ENCODE results near the gene TBK1.
A peak's percentile ranks its signal among the peaks of the same experiment; 100 is the strongest.

Gene TBK1

DNA sequence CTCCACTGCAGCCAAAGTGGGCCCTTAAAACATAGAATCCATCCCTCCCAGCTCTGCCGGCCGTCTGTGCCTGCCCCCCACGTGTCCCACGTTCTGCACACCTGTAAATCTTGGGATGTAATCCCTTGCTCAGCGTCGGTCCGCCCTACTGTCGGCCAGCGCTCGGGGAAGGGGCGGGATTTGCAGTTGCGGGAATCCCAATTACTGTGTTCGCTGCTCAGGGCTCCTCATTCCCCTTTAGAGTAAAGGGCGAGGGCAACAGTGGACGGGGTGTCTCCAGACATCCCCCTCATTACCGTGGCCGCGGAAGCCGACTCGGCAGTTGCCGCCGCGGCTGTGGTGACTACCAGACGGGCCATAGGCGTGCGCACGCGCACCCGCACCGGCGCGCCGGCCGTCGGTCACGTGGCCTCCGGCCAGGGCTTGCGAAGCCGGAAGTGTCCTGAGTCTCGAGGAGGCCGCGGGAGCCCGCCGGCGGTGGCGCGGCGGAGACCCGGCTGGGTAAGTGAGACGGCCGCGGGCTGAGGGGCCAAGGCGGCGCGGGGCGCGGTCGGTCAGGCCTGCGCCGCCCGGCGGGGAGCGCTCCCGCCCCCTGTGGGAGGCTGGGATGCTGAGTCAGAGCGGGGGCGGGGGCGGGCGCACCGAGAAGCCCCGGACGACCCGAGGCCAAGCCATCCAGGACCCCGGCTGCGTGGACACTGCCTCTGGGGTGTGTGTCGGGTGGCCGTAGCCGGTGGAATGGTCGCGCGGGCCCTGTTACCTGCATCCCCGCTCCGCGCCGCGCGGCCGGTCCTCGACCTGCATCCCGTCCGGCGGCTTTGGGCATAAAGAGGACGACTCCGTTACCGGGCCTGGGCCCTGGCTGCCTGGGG is at the start of gene TBK1:
Gene TBK1 (plus strand): TSS at position 434 of the 872 bp plus-strand sequence. CDS start 3,751 bp downstream, outside the sequence.
- peak; percentile 80 for DNase-seq
- ATAC-seq: peak; percentile 72

DNA sequence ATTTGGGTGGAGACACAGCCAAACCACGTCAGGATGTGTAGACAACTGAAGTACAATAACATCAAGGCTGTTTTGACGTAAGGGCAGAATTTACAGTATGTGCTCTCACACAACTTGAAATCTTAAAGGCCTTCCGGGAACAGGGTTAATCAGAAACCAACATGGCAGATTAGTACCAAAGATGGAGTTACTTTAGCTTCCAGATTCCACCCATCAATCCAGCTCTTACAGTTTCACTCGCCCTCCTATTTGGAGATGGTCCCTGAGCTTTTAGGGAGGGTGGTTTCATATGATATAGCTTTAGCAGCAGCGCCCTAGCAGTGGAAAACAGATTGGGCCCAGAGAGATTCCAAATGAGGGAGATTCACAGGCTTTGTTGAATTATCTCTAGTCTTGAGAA is 49.7 kb upstream of the TBK1 start:
- no peak for DNase-seq
- ATAC-seq: no peak

DNA sequence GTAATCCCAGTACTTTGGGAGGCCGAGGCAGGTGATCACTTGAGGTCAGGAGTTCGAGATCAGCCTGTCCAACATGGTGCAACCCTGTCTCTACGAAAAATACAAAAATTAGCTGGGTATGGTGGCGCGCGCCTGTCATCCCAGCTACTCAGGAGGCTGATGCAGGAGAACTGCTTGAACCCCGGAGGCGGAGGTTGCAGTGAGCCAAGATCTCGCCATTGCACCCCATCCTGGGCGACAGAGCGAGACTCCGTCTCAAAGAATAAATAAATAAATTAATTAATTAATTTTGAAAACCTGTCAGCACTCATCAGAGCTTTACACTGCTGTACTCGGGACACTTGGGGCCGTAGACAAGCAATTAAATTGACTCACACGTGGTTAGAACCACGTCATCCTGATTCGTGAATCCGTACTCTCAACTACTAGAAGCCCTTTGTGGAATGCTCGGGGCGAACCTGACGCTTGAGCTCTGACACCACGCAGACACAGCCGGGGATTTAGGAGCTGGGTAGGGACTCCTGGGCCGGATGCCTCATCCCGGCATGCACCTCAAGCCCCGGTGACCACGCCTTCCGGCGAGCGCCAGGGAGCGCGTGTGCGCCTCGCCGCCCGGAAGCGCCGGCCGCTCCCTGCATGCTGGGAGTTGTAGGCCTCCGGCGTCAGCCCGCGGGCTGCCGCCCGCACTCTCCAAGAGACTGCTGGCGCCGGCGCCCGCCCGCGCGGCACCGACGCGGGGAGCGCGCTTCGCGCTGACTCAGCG is 48.0 kb upstream of the TBK1 start, which contains the start of gene XPOT:
Gene XPOT (plus strand): TSS at position 686 of the 763 bp plus-strand sequence. CDS start 5,644 bp downstream, outside the sequence.
- ATAC-seq (peak; percentile 97), DNase-seq (peak; percentile 92)

GRCh38 chr12:64404470-64405256 is 47.3 kb upstream of the TBK1 start:
- ATAC-seq (peak; percentile 48), DNase-seq (peak; percentile 76)

DNA sequence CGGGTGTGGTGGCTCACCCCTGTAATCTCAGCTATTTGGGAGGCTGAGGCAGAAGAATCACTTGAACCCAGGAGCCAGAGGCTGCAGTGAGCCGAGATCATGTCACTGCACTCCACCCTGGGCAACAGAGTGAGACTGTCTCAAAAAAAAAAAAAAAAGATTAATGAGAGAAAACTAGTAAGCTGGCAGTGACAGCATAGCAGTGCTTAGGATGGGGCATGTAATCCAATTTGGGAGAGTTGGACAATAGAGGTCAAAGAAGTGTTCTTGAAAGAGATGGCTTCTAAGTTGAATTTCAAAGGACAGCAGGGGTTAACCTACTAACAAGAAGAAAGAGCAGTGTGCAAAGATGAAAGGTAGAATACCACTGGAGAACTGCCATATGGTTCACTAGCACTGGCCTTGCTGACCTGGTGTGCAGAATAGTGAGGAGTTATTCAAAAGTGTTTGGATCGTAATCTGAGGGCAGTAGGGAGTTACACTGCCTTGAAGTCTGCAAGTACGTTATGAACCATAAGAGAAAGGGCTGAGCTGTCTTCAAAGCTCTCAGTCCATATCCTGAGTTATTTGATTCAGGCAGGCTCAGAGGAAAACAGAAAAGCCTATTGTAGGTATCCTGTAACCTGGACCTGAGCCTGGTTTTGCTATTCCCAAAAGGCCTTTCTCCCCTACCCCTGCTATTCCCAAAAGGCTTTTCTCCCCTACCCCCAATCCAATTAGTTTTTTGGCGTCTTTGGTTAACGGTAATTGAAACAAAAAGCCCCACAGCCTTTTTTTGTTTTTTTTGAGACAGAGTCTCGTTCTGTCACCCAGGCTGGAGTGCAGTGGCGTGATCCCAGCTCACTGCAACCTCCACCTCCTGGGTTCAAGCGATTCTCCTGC is 44.3 kb upstream of the TBK1 start:
- no peak for ATAC-seq
- DNase-seq: no peak

DNA sequence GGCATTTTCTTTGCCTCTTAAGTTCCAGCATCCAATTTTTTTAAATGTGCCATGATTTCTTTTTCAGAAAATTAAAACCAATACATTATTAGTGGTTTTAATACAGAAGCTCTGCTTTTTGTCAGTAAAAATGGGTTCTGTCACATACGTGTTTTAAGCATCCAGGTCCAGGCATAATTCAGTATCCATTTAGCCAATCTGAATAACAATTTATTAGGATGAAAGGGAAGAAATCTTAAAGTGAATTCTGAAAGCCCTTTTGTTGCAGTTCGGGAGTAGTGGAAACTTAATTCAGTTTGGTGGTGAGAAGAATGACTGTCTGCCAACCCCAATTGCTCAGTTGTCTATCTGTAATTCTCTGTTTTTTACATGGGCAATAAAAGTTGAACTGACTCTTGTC is 40.5 kb upstream of the TBK1 start:
- DNase-seq (no peak), ATAC-seq (no peak)

GRCh38 chr12:64412459-64412858 is 39.5 kb upstream of the TBK1 start:
- no peak for ATAC-seq

GRCh38 chr12:64413884-64414283 is 38.0 kb upstream of the TBK1 start:
- DNase-seq (no peak), ATAC-seq (no peak)

More at GRCh38 chr12:64412459-64412858, 39.5 kb upstream of the TBK1 start:
- no peak for DNase-seq

DNA sequence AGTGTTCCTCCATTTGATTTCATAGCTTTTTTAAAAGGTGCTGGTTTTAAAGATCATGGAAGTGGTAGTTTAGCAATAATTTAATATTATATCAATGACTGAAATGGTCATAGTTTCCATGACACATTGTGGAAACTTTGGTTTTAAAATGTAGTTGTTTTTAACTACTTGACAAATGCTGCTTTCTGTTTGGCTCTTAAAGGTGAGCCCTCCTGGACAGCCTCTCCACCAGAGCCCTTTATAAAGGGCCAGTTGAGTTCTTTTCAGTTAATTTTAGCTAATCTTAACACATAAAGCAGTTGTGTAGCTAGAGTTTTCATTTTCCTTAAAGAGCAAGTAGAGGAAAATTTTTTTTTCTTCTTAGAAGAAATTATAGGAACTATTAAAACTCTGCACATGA is 33.7 kb upstream of the TBK1 start:
- ATAC-seq: peak; percentile 66
- DNase-seq: no peak

DNA sequence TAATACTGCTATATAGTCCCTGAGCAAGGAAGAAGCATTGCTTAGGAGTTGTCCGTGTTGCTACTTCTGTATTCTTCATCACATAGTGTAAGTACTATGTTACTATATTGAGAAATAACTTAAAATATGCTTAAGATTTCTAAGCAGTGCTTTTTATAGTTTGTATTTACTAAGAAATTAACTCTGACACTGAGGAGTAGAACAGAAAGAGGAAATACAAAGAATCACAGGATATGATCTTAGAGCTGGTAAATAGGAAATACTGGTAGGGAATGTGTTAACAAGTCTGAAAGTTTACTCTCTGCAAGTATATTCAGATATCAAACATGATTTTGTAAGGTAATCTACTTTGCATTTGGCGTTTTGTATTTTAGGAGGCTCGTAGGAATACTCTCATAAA is 32.2 kb upstream of the TBK1 start:
- DNase-seq: no peak
- ATAC-seq: no peak

DNA sequence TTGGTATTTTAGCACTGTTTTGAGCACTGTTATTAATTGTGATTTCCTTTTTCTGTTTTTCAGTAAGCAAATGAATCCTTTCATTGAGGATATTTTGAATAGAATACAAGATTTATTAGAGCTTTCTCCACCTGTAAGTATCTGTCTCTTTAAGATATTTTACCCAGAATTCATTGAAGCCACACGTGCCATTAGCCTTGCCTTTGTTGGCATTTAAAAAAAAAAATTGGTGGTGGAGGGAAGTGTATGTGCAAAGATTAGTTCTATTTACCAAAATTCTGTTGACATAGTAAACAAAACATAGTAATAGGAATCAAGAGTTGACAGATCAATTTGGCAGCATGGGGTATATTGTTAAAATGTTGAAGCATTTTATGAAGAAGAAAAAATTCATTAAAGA is 23.9 kb upstream of the TBK1 start:
- ATAC-seq: no peak
- no peak for DNase-seq

DNA sequence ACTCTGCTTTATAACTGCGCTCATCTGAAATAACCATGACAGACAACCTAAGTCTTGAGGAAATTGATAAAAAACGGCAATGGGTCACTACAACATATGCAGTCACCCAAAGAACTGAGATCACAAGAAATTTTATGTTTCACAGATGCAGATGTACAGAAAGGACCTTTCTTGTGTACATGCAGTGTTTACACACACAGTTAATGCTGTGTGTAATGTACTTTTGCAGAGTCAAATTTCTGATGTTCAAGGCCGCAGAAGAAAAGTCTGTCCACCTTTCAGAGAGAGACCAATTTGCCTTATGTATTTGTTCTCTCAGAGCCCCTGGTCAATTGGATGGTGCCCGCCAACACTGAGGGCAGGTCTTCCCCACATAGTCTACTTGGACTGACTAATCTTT is 23.0 kb upstream of the TBK1 start:
- no peak for ATAC-seq
- no peak for DNase-seq

GRCh38 chr12:64430886-64431285 is 21.0 kb upstream of the TBK1 start:
- DNase-seq (no peak), ATAC-seq (no peak)

GRCh38 chr12:64431791-64432190 is 20.1 kb upstream of the TBK1 start:
- DNase-seq (no peak), ATAC-seq (no peak)

DNA sequence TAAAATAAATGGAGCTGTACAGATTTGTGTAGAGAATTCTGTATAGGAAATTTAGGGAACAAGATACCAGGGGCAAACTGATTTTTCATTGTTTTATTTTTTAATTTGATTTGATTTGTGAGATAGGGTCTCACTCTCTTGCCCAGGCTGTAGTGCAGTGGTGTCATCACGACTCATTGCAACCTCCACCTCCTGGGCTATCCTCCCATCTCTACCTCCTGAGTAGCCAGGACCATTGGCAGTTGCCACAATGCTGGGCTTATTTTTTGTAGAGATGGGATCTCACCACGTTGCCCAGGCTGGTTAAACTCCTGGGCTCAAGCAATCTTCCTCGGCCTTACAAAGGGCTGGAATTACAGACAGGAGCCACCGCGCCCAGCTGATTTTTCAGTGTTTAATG is 18.0 kb upstream of the TBK1 start:
- ATAC-seq: no peak
- no peak for DNase-seq

- ATAC-seq: no peak
- DNase-seq: no peak
Measured at GRCh38 chr12:64440100-64440499, 11.8 kb upstream of the TBK1 start.

GRCh38 chr12:64445490-64445889 is 6.4 kb upstream of the TBK1 start:
- no peak for ATAC-seq

GRCh38 chr12:64446295-64446694 is 5.6 kb upstream of the TBK1 start:
- no peak for ATAC-seq

More at GRCh38 chr12:64445490-64445889, 6.4 kb upstream of the TBK1 start:
- DNase-seq: no peak

DNA sequence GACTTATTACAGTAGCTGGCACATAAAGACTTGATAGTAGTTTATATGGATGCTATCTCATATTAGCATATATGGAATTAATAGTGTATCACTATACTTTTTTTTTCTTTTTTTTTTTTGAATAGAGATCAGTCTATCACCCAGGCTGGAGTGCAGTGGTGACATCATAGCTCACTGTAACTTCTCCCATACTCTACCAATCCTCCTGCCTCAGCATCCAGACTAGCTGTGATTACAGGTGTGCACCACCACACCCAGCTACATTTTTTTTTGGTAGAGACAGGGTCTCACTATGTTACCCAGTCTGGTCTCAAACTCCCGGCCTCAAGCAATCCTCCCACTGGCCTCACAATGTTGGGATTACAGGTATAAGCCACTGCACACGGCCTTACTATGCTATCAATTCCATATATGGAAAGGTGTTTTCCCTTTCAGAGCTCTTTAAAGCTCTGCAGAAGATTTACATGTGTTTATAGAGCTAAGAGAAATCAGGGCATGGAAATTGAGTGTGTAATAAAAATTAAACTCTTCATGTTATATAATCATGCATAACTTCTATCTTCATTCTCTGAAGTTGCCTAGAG is 1.8 kb upstream of the TBK1 start:
- ATAC-seq (no peak), DNase-seq (no peak)

More at GRCh38 chr12:64446295-64446694, 5.6 kb upstream of the TBK1 start:
- no peak for DNase-seq

DNA sequence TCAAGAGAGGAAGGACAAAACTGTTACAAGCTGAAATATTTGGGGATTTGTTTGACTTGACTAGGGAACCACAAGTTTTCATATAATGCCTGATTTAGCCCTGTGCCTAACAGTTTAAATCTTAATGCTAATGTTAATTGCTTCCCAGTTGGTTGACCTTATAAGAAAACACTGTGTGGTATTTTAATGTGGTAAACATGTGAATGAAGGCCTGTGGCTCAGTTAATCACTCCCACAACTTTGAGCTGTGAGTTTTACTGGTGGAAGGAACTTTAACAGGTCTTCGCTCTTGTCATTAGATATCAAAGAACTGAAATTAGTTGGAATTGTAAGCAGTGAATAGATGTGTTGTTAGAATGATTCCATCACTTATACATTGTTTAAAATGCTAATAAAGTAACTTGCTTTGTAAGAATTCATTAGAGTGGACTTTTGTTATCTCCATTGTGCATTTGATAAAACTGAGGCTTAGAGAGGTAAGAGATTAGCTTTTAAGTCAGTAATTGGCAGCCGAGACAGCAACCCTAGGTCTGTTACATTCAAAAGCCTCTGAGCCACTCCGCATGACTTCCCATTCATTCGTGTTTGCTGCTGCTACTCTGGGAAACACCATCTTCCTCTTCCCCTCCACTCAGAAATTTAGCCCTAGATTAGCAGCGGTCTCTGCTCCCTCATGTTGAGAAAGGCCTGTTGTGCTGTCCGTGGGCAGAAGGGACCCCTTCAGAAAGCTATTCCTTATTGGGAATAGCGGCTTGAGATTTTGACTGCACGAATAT is 1.0 kb upstream of the TBK1 start:
- ATAC-seq: no peak
- DNase-seq: no peak
